AG20443 (cell line): ENCODE results near the gene KCNJ6.
"Not testable (repeated sequence)": the region's sequence is repeated elsewhere in the genome, so short reads cannot be mapped to it uniquely, and the experiment has no call there.

ENCODE experiments used
- DNase-seq: peaks from one replicate; pipeline ENCODE4 v3.0.0; 2012; ENCODE audit warnings: low spot score, mixed read lengths

KCNJ6 gene

DNA sequence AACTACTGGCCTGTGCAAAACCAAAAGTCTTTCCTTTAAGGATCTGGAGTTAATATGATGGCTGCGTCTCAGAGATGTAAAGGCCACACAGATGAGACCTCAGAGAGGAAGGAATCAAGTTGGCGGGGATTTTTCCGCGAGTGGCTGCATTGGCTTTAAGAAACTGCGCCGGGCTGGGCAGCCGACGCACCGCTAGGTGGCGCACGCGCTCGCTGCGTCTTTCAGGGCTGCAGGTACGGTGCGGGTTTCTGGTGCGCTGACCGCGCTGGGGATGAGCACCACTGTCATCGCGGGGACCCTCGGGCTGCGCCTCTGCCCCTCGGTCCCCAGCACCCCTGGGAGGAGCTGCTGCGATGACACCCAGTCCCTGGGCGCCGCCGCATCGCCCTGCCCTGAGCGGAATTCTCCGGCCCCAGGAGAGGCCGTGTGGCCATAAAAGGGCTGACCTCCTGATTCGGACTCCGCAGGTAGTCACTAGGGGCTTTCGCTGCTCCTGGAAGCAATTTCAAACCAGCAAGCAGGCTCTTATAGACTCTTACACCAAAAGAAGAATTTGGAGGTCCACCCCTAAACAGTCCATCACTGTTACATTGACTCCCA, 241.0 kb downstream of the KCNJ6 start:
- peak; percentile 82 for DNase-seq

- DNase-seq = no peak
Observed at GRCh38 chr21:37673801-37674575, 242.3 kb downstream of the KCNJ6 start.

DNA sequence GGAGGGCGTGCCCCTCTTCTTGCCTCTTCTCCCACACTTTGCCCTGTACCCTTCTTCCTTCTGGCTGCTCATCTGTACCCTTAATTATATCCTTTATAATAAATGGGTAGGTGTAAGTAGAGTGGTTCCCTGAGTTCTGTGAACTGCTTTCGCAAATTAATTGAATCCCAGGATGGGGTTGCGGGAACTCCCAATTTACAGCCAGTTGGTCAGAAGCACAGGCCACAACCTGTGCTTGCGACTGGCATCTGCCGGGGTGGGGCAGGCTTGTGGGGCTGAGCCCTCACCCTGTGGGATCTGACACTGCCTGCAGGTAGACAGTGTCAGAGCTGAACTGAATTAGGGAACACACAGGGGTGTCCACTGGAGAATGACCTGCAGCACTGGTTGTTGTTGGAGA, 244.9 kb downstream of the KCNJ6 start:
- DNase-seq = no peak

DNA sequence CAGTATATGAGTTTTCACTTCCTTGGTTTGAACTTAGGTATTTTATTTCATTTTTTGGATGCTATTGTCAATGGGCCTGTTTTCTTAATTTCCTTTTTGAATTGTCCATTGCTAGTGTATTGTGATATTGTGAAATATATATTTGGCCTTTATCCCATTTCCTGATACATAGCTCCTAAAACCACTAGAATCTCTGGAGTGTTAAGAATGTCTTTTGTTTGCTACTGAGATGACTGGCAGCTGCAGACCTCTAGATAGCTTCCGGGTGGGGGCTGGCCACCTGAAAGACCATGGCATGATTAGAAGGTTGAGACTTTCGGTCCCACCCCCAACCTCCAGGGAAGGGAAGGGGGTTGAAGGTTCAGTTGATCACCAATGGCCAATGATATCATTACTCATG, 245.4 kb downstream of the KCNJ6 start:
- DNase-seq = peak; percentile 77

GRCh38 chr21:37669249-37669648, 247.0 kb downstream of the KCNJ6 start:
- DNase-seq = no peak

DNA sequence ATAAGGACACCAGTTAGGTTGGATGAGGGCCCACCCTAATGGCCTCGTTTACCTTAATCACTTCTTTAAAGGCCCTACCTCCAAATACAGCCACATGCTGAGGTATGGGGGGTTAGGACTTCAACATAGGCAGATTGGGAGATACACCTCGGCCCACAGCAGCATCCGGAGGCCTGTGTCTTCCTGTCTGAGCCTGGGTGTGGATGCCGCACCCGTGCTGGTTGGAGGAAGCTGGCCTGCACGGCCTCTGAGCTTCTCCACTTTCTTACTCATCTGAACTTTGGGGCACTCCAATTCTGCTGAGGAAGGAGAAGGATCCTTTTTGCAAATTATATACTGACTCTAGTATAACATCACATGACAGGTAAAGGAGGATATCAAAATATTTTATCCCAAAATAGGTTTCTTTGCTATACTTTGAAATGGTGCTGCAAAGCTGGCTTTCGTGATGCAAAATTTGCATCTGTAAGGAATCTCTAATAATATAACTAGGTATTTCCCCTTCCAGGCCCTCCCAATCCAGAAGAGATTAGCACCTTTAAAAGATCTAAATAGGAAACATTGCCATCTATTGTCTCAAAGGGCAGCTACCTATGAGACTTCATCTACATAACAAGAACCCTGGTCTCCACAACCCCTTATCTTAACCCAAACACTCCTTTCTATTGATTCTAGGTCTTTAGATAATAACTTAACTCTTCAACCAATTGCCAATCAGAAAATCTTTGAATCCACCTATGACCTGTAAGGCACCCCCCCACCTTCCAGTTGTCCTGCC, 247.6 kb downstream of the KCNJ6 start:
- no peak for DNase-seq

DNA sequence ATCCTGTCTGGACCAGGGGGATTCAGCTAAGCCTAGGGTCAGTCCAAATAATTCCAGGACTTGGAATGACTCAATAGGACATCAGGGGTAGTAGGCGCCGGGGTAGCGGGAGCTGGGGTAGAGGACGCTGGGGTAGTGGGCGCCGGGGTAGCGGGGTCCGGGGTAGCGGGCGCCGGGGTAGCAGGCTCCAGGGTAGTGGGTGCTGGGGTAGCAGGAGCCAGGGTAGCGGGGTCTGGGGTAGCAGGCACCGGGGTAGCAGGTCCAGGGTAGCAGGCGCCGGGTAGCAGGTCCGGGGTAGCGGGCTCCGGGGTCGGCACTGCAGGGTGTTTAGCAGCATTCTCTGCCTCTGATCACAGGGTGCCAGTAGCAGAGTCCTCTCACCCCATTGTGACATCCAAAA, 248.9 kb downstream of the KCNJ6 start:
- DNase-seq = no peak

DNA sequence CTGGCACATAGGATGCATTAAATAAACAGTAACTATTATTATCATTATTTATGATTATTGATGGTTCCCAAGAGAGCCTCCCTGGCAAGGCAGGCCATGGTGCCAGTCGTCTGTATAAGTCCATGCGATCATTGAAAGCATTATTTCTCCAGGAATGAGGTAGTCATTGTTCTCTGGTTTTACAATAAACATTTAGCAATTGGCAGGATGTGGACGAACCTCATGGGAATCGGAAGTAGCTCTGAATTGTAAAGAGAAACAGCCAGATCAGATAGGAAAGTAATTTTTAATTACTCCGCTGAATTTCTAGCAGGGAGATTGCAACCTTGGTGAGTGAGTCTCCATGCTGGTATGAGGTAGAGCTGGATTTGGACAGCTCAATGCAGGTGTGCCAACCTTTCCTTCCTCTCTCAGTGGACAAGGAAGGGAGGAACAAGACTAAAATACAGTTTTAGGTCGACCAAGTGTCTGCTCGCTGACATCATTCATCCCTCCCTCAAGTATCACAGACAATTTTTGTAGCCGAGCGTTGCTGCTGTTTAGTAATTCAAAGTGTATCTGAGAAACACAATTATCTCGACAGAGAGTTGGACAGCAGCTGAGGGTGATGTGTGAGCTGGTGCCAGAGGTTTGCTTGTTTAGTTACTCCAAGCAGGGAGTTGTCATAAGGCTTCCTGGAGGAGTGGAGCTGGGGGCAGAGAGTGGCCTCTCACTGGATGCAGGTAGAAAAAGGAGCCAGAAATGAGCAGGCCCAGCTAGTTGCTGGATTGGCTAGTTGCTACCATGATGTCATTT, 250.8 kb downstream of the KCNJ6 start:
- DNase-seq = no peak

DNA sequence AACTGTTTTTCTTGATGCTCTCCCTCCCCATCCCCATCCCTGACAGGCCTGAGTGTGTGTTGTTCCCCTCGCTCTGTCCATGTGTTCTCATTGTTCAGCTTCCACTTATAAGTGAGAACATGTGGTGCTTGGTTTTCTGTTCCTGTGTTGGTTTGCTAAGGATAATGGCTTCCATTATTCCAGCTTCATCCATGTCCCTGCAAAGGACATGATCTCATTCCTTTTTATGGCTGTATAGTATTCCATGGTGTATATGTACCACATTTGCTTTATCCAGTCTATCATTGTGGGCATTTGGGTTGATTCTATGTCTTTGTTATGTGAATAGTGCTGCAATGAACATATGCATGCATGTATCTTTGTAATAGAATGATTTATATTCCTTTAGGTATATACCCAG, 254.0 kb downstream of the KCNJ6 start:
- not testable (repeated sequence) for DNase-seq

GRCh38 chr21:37660709-37661108, 255.5 kb downstream of the KCNJ6 start:
- no peak for DNase-seq

GRCh38 chr21:37659874-37660273, 256.4 kb downstream of the KCNJ6 start:
- DNase-seq = no peak

DNA sequence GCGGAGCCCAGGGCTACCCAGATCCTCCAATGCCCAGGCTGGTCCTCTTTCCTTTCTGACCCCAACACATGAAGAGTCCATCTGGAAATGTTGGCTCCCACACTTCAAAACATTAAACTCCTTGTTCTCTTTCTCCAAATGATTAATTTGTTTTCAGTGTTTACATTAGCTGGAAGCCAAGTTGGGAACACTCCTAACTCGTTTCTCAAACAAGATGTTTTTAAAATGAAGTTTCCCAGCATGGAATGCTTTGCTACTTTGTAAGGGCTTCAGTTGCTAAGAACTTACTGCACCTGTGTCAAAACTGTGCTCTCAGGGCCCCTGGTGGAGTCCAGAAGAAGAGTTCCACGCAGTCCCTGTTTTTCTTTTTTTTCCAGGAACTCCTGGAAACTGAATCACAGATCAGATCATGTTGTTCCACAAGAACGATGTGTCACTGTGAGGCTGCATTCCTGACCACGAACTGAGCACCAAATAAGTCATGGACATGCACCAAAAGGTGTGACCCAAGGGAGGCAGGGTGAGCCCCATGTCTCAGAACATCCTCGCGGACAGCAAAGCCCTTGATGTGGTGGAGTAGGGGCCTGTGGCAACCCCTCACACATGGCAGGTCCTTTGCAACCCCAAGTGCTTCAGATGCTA, 257.3 kb downstream of the KCNJ6 start:
- peak; percentile 86 for DNase-seq

GRCh38 chr21:37658121-37658816, 258.0 kb downstream of the KCNJ6 start:
- DNase-seq = no peak

- no peak for DNase-seq
Observed at GRCh38 chr21:37656899-37657298, 259.4 kb downstream of the KCNJ6 start.

GRCh38 chr21:37655611-37656300, 260.5 kb downstream of the KCNJ6 start:
- no peak for DNase-seq

DNA sequence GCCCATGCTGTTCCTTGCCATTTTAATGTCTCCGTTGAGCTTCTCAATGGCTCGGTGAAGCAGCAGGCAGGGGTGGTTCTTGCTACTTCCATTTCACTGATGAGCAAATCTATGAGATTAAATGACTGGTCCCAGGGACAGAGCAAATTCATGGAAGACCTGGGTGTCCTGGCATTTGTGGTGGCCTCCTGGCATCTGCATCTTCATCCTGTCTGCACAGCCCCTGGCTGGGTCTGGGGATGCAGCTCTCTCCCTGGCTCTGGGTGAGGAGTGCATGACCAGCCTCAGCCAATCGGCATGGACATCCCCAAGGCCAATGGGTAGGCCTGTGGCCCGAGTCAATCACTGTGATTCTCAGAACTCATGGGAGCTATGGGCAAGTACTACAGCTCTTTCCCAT, 261.7 kb downstream of the KCNJ6 start:
- no peak for DNase-seq

DNA sequence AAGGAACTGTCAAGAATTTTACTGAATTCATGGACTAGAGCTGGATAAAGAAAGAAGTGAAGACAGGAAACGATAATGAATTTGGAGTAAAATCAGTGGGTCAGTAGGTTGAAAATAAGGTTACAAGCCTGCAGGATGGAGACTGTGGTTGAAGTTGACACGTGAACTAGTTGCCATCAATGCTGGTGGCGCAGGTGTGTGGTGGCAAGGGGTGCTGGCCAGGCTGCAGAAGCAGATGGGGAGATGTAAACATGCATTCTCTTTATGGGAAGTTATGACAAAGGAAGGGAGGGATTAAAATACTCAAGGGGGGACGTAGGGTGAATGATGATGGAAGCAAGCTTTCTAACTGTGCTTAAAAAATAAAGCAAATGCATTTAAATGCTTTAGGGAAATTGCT, 263.1 kb downstream of the KCNJ6 start:
- DNase-seq = no peak

DNA sequence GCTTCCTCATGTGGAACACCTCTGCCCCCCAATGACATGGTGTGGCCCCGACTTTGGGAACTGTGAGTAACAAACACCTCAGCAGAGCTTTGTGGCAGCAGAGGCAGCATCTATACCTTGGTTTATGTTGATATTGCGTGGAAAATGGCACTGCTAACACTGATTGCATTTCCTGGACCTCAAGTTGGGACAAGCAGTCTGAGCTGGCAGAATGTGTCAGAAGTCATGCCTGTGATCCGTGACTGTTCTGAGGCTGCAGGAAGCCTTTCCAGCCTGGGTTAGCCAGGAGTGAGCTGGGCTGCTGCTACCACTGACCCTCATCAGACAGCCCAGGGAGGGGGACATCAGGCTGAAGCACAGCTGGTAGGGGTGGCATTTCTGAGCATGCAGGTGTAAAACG, 268.5 kb downstream of the KCNJ6 start:
- no peak for DNase-seq

DNA sequence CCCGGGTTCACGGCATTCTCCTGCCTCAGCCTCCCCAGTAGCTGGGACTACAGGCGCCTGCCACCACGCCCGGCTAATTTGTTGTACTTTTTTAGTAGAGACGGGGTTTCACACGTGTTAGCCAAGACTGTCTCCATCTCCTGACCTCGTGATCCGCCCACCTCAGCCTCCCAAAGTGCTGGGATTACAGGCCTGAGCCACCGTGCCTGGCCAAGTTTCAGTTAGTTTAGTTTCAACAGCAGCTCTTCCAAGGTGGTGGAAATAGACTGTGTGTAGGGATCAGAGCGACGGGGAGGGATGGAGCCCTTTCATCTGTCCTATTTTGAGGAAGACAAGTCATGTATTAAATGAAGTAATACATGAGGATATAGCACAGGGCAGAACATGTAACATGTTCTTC, 269.5 kb downstream of the KCNJ6 start:
- DNase-seq = not testable (repeated sequence)

- no peak for DNase-seq
Observed at GRCh38 chr21:37645848-37646247, 270.4 kb downstream of the KCNJ6 start.

DNA sequence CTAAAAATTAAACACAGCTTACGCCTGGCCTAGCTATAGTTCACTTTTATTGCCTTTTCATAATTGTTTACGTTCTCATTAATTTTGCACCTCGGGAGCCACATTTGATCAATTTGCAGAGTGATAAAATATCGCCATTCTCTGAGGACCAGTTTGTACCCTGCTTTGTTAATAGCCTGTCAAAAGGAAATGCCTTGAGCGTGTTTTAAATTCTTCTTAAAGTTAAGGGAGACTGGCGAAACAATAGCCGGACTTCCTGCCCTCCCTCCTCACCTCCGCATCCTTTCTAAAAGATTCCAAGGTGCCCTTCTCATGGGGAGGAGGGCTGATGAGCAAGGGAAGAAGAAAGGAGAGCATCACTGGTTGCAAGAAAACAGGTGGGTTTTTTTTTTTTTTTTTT, 271.6 kb downstream of the KCNJ6 start:
- no peak for DNase-seq
